Activated T-cell treated with anti-CD3 and anti-CD28 coated beads, Interleukin-2, amount 50 U/mL, for 48 hours (primary cell): ENCODE results near the gene PSPH.

Experiments used
- DNase-seq, 2 experiments: peaks; one replicate each; pipeline ENCODE4 v3.0.0-alpha.2; 2020

Gene PSPH

GRCh38 chr7:55996856-55997500 is 54.3 kb downstream of the PSPH start:
- no peak for DNase-seq

GRCh38 chr7:55992346-55992745 is 58.9 kb downstream of the PSPH start:
- no peak for DNase-seq

GRCh38 chr7:55983537-55983936 is 67.7 kb downstream of the PSPH start:
- DNase-seq, result no peak

- DNase-seq, result no peak
Observed at GRCh38 chr7:55980266-55980665, 71.0 kb downstream of the PSPH start.

- DNase-seq, result no peak
Observed at GRCh38 chr7:55977831-55978230, 73.4 kb downstream of the PSPH start.

GRCh38 chr7:55975988-55976633 is 75.1 kb downstream of the PSPH start:
- no peak for DNase-seq

- DNase-seq, result no peak
Observed at GRCh38 chr7:55973747-55974250, 77.4 kb downstream of the PSPH start.

GRCh38 chr7:55970978-55971377 is 80.3 kb downstream of the PSPH start:
- no peak for DNase-seq

GRCh38 chr7:55970561-55970960 is 80.7 kb downstream of the PSPH start:
- no peak for DNase-seq

GRCh38 chr7:55969391-55969790 is 81.9 kb downstream of the PSPH start:
- DNase-seq, result no peak

- DNase-seq, result no peak
Observed at GRCh38 chr7:55966851-55967250, 84.4 kb downstream of the PSPH start.

GRCh38 chr7:55965805-55966421 is 85.3 kb downstream of the PSPH start:
- no peak for DNase-seq

GRCh38 chr7:55965100-55965470 is 86.2 kb downstream of the PSPH start:
- DNase-seq, result no peak

- DNase-seq, result peak; percentile 72 to 77
Observed at GRCh38 chr7:55964261-55965099, 86.8 kb downstream of the PSPH start, which contains the start of gene NIPSNAP2. NIPSNAP2 (plus strand) TSS chr7:55964585; CDS start chr7:55964610, 25 bp downstream.

GRCh38 chr7:55963584-55964168 is 87.6 kb downstream of the PSPH start:
- DNase-seq, result no peak

GRCh38 chr7:55962014-55962413 is 89.2 kb downstream of the PSPH start:
- DNase-seq, result no peak
